Gastroesophageal sphincter (tissue), 3 donors: ENCODE results near the gene VEGFC.

Source experiments
- EP300 ChIP-seq: sonication (generic); formaldehyde crosslinking; IDR thresholded peaks from one replicate; pipeline ENCODE4 v1.6.1; 2017; ENCODE audit warnings: antibody characterized with exemption, mild to moderate bottlenecking
- POLR2A ChIP-seq, 2 donors: fragments of 450-650 bp; IDR thresholded peaks; one replicate each; pipeline ENCODE4 v1.6.1; 2017; ENCODE audit warnings: antibody characterized with exemption in 2 of 2, mild to moderate bottlenecking in 2 of 2, moderate library complexity in 1 of 2
- TF ChIP-seq, protein P1 (sequence below), 4 experiments: fragments of 200-600 bp in 2 of 4; fragments of 450-650 bp in 2 of 4; sonication (generic) in 1 of 4; IDR thresholded peaks; one replicate each; pipeline ENCODE4 v1.5.1; 2017 to 2019; ENCODE audit warnings: antibody characterized with exemption in 4 of 4, mild to moderate bottlenecking in 2 of 4, moderate library complexity in 2 of 4

DNA sequence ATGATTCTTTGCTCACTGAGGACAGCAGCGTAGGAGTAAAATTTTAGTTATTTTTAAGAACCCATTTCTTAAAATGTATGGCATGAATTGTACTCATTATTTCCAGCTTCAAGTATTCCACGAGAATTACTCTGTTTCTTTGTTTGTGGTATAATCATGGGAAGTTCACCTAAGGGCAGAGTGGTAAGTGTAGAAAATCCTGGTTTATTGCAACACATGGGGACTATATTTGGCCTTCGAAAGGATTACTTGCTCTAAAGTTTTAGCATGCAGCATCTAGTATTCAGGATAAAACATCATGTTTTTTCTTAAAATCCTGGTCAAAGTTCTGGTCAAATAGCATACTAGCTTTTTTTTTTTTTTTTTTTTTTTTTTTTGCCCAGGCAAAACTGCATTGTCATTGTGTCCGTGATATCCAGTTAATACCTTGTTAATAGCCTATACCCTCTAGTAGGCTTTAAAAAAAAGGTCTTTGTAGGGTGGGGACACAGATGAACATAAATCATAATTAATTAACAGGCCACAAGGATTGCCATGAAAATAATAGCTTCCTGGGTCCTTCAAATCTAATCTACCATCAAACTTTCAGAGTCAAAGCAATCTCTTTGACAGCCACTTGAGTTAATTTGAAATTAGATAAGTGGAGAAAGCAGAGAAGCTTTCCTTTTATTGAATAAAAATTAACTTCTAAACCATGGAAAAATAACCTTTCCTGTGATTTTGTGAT lies 44.6 kb upstream of the VEGFC start:
- TF ChIP-seq POLR2A (IDR thresholded peaks at IDR 0.05), result no peak
- TF ChIP-seq, protein P1, sequence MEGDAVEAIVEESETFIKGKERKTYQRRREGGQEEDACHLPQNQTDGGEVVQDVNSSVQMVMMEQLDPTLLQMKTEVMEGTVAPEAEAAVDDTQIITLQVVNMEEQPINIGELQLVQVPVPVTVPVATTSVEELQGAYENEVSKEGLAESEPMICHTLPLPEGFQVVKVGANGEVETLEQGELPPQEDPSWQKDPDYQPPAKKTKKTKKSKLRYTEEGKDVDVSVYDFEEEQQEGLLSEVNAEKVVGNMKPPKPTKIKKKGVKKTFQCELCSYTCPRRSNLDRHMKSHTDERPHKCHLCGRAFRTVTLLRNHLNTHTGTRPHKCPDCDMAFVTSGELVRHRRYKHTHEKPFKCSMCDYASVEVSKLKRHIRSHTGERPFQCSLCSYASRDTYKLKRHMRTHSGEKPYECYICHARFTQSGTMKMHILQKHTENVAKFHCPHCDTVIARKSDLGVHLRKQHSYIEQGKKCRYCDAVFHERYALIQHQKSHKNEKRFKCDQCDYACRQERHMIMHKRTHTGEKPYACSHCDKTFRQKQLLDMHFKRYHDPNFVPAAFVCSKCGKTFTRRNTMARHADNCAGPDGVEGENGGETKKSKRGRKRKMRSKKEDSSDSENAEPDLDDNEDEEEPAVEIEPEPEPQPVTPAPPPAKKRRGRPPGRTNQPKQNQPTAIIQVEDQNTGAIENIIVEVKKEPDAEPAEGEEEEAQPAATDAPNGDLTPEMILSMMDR (IDR thresholded peaks at IDR 0.05), result no peak
- TF ChIP-seq EP300, result no peak
